Endometrial microvascular endothelial cells (primary cell): ENCODE results near the gene DCAF5. TPM values are rescaled to one million over a fixed set of nuclear protein-coding genes. Genes with fewer than 3 reads are reported as not detected.
"Not testable (repeated sequence)": the region's sequence is repeated elsewhere in the genome, so short reads cannot be mapped to it uniquely, and the experiment has no call there.

ENCODE experiments used
- in situ Hi-C: cut with HindIII; loops from 2 replicates; pipeline ENCODE4 v1.10.0; 2017; ENCODE audit warnings: low sequenced_read_pairs, low pct_unique_long_range_greater_than_20kb; ENCODE audit errors: inconsistent ontology term
- total RNA-seq: library from RNA; depleted of rRNA; stranded (reverse); fragments of >200 nt; gene quantifications from one replicate; pipeline ENCODE4 v1.2.3, GENCODE V29; 2015; ENCODE audit errors: inconsistent ontology term

DCAF5 gene
- total RNA-seq, 1 donor from 2014 or later = 16.6 TPM

GRCh38 chr14:69079188-69079742, 73.7 kb downstream of the DCAF5 start:
- in situ Hi-C loops = no loop called here

DNA sequence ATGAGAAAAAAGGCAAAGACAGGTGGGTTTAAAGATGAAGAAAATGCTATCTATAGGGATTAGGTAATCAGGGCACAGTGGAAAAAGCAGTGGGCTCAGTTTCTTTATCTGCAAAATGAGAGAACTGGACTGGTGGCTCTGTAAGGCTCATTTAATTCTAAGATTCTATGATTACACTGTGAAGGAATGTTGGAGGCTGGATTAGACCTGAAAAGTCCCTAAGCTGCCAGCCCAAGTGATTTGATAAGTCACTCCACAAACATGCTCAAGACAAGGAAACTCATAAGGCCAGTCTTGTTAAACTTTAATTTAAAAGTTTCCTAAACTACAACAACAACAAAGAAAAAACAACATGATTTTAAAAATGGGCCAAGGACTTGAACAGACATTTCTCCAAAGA, 75.1 kb downstream of the DCAF5 start:
- in situ Hi-C loops = no loop called here

DNA sequence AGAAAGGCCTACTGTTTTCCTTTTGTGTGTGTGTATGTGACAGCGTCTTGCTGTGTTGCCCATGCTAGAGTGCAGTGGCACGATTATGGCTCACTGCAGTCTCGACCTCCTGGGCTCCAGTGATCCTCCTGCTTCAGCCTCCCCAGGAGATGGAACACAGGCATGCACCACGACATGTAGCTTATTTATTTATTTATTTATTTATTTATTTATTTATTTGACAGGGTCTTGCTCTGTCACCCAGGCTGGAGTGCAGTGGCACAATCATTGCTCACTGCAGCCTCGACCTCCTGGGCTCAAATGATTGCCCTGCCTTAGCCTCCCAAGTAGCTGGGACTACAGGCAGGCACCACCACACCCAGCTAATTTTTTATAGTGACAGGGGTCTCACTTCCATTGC, 75.7 kb downstream of the DCAF5 start:
- in situ Hi-C loops = not testable (repeated sequence)

DNA sequence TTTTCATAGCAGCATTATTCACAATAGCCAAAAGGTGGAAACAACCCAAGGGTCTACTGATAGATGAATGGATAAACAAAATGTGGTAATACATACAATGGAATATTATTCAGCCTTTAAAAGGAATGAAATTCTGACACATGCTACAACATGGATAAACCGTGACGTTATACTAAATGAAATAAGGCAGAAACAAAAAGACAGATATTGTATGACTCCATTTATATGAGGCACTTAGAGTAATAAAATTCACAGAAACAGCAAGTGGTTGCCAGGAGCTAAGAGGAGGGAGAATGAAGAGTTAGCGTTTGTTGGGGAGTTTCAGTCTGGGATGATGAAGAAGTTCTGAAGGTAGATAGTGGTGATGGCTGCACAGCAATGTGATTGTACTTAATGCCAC, 76.6 kb downstream of the DCAF5 start:
- in situ Hi-C loops = no loop called here

GRCh38 chr14:69073915-69074314, 79.0 kb downstream of the DCAF5 start:
- in situ Hi-C loops = no loop called here

- in situ Hi-C loops = no loop called here
Measured at GRCh38 chr14:69073429-69073828, 79.5 kb downstream of the DCAF5 start.

DNA sequence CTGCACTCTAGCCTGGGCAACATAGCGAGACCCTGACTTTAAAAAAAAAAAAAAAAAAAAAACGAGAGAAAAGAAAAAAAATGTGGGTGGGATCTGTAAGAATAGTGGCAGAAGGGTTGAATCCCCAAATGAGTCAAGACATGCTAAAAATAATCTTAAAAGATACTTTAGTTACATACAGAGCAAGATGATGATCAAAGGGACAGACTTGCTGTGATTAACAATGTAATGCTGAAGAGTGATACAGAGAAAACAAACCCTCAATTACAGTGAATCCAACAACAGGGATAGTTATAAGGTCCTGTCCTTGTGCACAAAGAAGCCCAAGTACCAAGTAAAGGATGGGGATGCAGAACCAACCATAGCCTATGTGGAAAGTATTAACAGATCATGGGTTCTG, 80.3 kb downstream of the DCAF5 start:
- in situ Hi-C loops = no loop called here

GRCh38 chr14:69068744-69069421, 84.0 kb downstream of the DCAF5 start:
- in situ Hi-C loops = no loop called here

DNA sequence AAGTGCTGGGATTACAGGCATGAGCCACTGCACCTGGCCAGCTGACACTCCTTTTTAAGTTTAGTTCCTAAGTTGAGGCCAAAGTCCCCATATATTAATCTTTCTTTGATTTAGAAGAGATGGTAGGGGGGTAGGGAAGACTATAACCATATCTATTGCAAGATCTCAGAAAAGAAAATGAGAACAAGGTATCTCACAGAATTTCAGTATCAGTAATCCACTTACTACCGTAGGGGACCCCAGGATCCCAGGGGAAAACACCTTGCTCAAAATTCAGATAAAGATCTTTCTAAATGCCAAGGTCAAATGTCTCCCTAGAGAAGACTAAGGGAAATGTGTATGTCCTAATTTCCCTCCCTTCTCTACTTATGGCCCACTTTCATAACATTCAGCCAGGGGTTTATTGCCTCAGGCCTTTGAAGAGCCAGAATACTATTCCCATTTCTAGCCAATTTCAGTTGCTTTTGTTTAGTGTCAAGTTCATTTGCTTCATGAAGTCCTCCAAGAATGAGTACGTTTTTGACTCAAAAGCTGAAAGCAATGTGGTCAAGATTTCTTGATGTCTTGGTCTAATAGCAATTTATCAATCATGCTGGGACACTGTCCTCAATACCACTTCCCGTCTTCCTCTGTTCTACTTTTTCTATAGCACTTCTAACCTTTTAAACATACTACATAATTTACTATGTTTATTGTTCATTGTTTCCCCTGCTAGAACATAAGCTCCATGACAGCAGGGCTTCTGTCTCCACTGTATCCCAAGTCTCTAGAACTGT, 86.3 kb downstream of the DCAF5 start:
- in situ Hi-C loops = no loop called here

DNA sequence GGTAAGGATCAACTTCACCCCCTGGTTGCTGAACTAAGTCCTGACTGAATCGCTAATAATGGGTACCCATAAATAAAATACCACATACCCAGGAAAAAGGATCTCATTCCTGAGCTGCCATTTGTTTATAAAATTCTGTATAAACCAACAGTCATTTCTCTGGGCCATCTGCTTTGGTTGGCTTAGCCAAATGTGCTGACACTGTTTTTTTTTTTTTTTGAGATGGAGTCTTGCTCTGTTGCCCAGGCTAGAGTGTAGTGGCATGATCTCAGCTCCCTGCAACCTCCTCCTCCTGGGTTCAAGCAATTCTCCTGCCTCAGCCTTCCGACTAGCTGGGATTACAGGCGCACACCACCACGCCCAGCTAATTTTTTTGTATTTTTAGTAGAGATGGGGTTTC, 87.0 kb downstream of the DCAF5 start:
- in situ Hi-C loops = not testable (repeated sequence)

GRCh38 chr14:69064596-69064995, 88.3 kb downstream of the DCAF5 start:
- in situ Hi-C loops = no loop called here

DNA sequence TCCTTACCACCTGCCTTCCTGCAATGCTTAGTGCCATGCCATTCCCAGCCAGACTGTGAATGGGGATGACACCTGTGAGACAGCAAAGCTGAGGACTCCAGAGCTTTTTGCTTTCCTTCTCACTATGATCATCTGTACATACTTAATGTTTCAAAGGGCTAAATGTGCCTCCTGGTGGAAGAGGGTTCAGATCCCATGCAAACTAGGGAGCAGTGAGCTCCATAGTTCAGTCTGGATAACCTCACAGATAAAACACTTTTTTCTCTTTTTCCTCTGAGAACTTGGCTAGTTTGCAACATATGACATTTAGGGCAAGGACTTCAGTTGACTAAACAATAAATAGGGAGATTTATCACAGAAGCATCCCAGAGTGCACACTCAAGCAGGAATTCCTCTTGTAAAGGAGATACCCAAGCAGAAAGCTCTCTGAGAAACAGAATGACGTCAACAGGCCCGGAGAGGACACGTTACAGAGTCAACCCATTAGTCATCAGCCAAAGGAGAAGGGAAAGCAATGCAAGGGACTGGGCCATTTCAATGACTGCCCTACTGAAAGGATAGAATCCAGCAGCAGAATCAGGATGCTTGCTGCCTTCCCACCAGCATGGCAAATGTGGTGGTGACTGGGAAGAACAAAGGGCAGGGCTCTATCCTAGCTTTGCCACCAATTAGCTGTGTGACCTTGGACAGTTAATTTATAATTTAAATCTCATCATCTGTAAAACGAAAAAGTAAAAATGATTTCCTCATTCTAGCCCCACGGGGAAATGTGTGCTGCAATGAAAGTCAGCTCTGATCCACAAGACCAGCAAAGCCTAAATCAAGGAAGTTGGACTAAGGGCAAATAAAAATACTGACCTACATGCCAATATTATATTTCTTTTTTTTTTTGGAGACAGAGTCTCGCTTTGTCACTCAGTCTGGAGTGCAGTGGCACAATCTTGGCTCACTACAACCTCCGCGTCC, 93.0 kb downstream of the DCAF5 start:
- in situ Hi-C loops = no loop called here

- in situ Hi-C loops = no loop called here
Measured at GRCh38 chr14:69055999-69056788, 96.7 kb downstream of the DCAF5 start.

- in situ Hi-C loops = no loop called here
Measured at GRCh38 chr14:69055125-69055524, 97.8 kb downstream of the DCAF5 start.

- in situ Hi-C loops = no loop called here
Measured at GRCh38 chr14:69054030-69054429, 98.9 kb downstream of the DCAF5 start.

GRCh38 chr14:69052181-69052601, 100.7 kb downstream of the DCAF5 start:
- in situ Hi-C loops = no loop called here

GRCh38 chr14:69050240-69051184, 102.4 kb downstream of the DCAF5 start:
- in situ Hi-C loops = no loop called here
